Activated CD8-positive, alpha-beta memory T cell treated with anti-CD3 and anti-CD28 coated beads for 1 hour (primary cell): ENCODE measurements around the gene MAP2K5.

ENCODE experiments used
- DNase-seq, 2 donors: peaks; one replicate each; pipeline ENCODE4 v3.0.0-alpha.2; 2020; ENCODE audit warnings: low read depth in 1 of 2; ENCODE audit errors: extremely low read depth in 1 of 2

Gene MAP2K5

GRCh38 chr15:67717776-67718175 is 175.3 kb downstream of the MAP2K5 start:
- DNase-seq = no peak

- DNase-seq = no peak
Measured at GRCh38 chr15:67719330-67719959, 176.9 kb downstream of the MAP2K5 start.

- DNase-seq = no peak
Measured at GRCh38 chr15:67720556-67721175, 178.2 kb downstream of the MAP2K5 start.

- DNase-seq = no peak
Measured at GRCh38 chr15:67722030-67722817, 179.7 kb downstream of the MAP2K5 start.

- no peak for DNase-seq
Measured at GRCh38 chr15:67723294-67724024, 181.0 kb downstream of the MAP2K5 start.

- DNase-seq = no peak
Measured at GRCh38 chr15:67724691-67725375, 182.3 kb downstream of the MAP2K5 start.

- DNase-seq = no peak
Measured at GRCh38 chr15:67730135-67730534, 187.6 kb downstream of the MAP2K5 start.

GRCh38 chr15:67731112-67731721 is 188.7 kb downstream of the MAP2K5 start:
- no peak for DNase-seq

- no peak for DNase-seq
Measured at GRCh38 chr15:67732164-67732563, 189.7 kb downstream of the MAP2K5 start.

GRCh38 chr15:67732671-67733374 is 190.3 kb downstream of the MAP2K5 start:
- no peak for DNase-seq

- no peak for DNase-seq
Measured at GRCh38 chr15:67735896-67736295, 193.4 kb downstream of the MAP2K5 start.

GRCh38 chr15:67736810-67737209 is 194.3 kb downstream of the MAP2K5 start:
- no peak for DNase-seq

- no peak for DNase-seq
Measured at GRCh38 chr15:67738056-67738455, 195.6 kb downstream of the MAP2K5 start.

GRCh38 chr15:67740405-67740804 is 197.9 kb downstream of the MAP2K5 start:
- no peak for DNase-seq

- no peak for DNase-seq
Measured at GRCh38 chr15:67741308-67741707, 198.8 kb downstream of the MAP2K5 start.

GRCh38 chr15:67743558-67743957 is 201.1 kb downstream of the MAP2K5 start:
- DNase-seq = no peak

- DNase-seq = no peak
Measured at GRCh38 chr15:67744331-67745072, 202.0 kb downstream of the MAP2K5 start.

GRCh38 chr15:67745073-67746006 is 202.8 kb downstream of the MAP2K5 start:
- DNase-seq = no peak
